GM23248 (cell line): Measurements from ENCODE around the gene UBAC1. TPM values are rescaled to one million over a fixed set of nuclear protein-coding genes. Genes with fewer than 3 reads are reported as not detected.

Source experiments
- DNase-seq: peaks from one replicate; pipeline ENCODE4 v3.0.0-alpha.2; 2015
- H2AFZ ChIP-seq: fragments of 200-600 bp; sonication (generic); 2 replicates; pipeline ENCODE4 v1.6.1; 2016; ENCODE audit warnings: antibody characterized with exemption
- H3F3A ChIP-seq: fragments of 200-600 bp; sonication (generic); 2 replicates; pipeline ENCODE4 v1.6.1; 2016; ENCODE audit warnings: mild to moderate bottlenecking, antibody characterized with exemption, mixed run types; ENCODE audit not compliant: insufficient read depth
- H3K27ac ChIP-seq: fragments of 200-600 bp; sonication (generic); 2 replicates; pipeline ENCODE4 v1.5.1; 2016; ENCODE audit warnings: mild to moderate bottlenecking
- H3K27me3 ChIP-seq: fragments of 200-600 bp; sonication (generic); replicated peaks from 2 replicates; pipeline ENCODE4 v1.6.1; 2016; ENCODE audit warnings: mild to moderate bottlenecking; ENCODE audit not compliant: insufficient read depth
- H3K36me3 ChIP-seq: fragments of 200-600 bp; sonication (generic); 2 replicates; pipeline ENCODE4 v1.6.1; 2016; ENCODE audit warnings: low read depth, mild to moderate bottlenecking
- H3K4me1 ChIP-seq: fragments of 200-600 bp; sonication (generic); 2 replicates; pipeline ENCODE4 v1.6.1; 2016; ENCODE audit warnings: mild to moderate bottlenecking; ENCODE audit not compliant: insufficient read depth
- H3K4me2 ChIP-seq: fragments of 200-600 bp; sonication (generic); one replicate; pipeline ENCODE4 v1.6.1; 2016; ENCODE audit warnings: mild to moderate bottlenecking; ENCODE audit not compliant: unreplicated experiment
- H3K4me3 ChIP-seq: fragments of 200-600 bp; sonication (generic); 2 replicates; pipeline ENCODE4 v1.5.1; 2016; ENCODE audit warnings: mild to moderate bottlenecking
- H3K79me2 ChIP-seq: fragments of 200-600 bp; sonication (generic); 2 replicates; pipeline ENCODE4 v1.6.1; 2016; ENCODE audit warnings: mild to moderate bottlenecking; ENCODE audit not compliant: insufficient read depth
- H3K9ac ChIP-seq: fragments of 200-600 bp; sonication (generic); 2 replicates; pipeline ENCODE4 v1.6.1; 2016; ENCODE audit warnings: mild to moderate bottlenecking
- H3K9me2 ChIP-seq: fragments of 200-600 bp; sonication (generic); 2 replicates; pipeline ENCODE4 v1.6.1; 2016; ENCODE audit warnings: mixed run types, mild to moderate bottlenecking, moderate library complexity; ENCODE audit not compliant: insufficient read depth
- H3K9me3 ChIP-seq: fragments of 200-600 bp; sonication (generic); one replicate; pipeline ENCODE4 v1.6.1; 2017; ENCODE audit warnings: low read depth
- H4K20me1 ChIP-seq: fragments of 200-600 bp; sonication (generic); 2 replicates; pipeline ENCODE4 v1.6.0; 2016; ENCODE audit not compliant: insufficient read depth
- EZH2 ChIP-seq: fragments of 200-600 bp; sonication (generic); IDR thresholded peaks from 2 replicates; pipeline ENCODE4 v1.6.1; 2018; ENCODE audit warnings: antibody characterized with exemption, mild to moderate bottlenecking; ENCODE audit not compliant: insufficient read depth, poor library complexity, severe bottlenecking
- EZH2phosphoT487 ChIP-seq: fragments of 200-600 bp; sonication (generic); IDR thresholded peaks from 2 replicates; pipeline ENCODE4 v1.6.1; 2018; ENCODE audit warnings: antibody characterized with exemption, moderate library complexity, mild to moderate bottlenecking, low read depth; ENCODE audit not compliant: insufficient read depth
- WGBS, 2 experiments: methylation state at CpG; one replicate each; pipeline ENCODE4 v1.1.6; 2015 to 2017; ENCODE audit warnings: low lambda C conversion rate in 2 of 2, low coverage in 1 of 2; ENCODE audit errors: missing lambda C conversion rate in 2 of 2; 5-methylcytosine and 5-hydroxymethylcytosine counted together
- in situ Hi-C: fragments of 300-500 bp; cut with MboI; formaldehyde crosslinking; loops from 2 replicates; pipeline ENCODE4 v1.15.0; 2020
- polyA plus RNA-seq: library from polyadenylated mRNA; unstranded; fragments of >200 nt; fragmentation: Nextera tagmentation; extraction: Ambion mirVana; gene quantifications from 2 replicates; pipeline ENCODE4 v1.2.1, GENCODE V29; 2016
- total RNA-seq: library from RNA; depleted of rRNA; stranded (reverse); fragments of >200 nt; shearing (Covaris generic); gene quantifications from 2 replicates; pipeline ENCODE4 v1.2.3, GENCODE V29; 2014

The UBAC1 gene
- total and polyA plus RNA-seq, 2 experiments from 2014 or later = 29.4 to 45.9 TPM

DNA sequence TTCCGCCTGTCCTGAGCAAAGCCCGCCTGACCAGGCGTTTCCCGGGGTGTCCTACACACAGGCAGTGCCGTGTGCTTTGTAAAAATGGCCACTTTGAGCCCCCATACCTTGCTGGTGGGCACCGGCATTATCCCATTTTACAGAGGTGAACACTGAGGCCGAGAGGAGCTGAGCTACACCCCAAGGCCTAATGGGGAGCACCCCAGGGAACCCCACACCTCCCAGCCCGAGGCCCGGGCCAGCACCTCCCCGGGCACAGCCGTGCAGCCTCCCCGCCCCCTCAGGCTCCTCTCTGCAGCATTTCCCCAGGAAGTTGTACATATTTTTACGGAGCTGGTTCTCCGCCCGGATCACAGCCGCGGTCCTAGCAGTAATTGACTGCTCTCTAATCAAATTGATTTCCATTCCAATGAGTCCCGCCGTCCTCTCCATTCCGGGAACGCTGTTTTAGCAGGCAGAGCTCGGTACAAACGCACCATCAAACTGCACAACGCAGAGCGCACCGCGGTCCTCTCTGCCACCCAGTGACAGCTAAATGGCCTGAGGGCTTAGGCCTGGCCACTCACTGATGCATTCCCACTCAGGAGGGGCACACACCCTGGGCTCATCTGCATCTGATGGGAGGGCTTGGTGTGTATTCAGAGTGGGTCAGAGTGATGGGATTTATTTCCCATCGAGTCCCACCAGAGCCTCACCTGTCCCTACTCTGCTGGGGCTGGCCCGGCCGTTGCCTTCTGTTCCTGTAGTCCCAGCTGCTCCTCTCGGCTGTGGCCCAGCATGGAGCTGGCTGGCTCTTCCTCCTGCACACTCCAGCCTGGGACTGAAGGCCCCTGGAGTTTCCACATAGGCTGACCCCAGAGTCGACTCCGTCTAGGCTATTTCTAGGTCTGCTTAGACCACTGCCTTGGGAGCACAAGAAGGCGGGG lies 36.2 kb upstream of the UBAC1 start:
- in situ Hi-C loops = no loop called here
- H3K9ac ChIP-seq = no peak overlapping the region
- TF ChIP-seq EZH2phosphoT487 (no peak), EZH2 (no peak)
- no peak for DNase-seq
- no peaks in the 10 kb centered on the region for H3K36me3 ChIP-seq
- no peaks in the 10 kb centered on the region for H3K9me3 ChIP-seq
- H3K27ac ChIP-seq = no peak overlapping the region
- peaks cover 7% of the 10 kb centered on the region for H3K4me1 ChIP-seq
- no peak overlapping the region for H3K4me2 ChIP-seq
- no peaks in the 10 kb centered on the region for H3K9me2 ChIP-seq
- H3K27me3 ChIP-seq = no peaks in the 10 kb centered on the region
- no peak overlapping the region for H2AFZ ChIP-seq
- 73 to 83% methylated on average over 30 to 34 of the region's 34 CpGs for WGBS, 2 experiments
- H3K79me2 ChIP-seq = no peaks in the 10 kb centered on the region
- no peaks in the 10 kb centered on the region for H3F3A ChIP-seq
- no peak overlapping the region for H3K4me3 ChIP-seq
- no peaks in the 10 kb centered on the region for H4K20me1 ChIP-seq

DNA sequence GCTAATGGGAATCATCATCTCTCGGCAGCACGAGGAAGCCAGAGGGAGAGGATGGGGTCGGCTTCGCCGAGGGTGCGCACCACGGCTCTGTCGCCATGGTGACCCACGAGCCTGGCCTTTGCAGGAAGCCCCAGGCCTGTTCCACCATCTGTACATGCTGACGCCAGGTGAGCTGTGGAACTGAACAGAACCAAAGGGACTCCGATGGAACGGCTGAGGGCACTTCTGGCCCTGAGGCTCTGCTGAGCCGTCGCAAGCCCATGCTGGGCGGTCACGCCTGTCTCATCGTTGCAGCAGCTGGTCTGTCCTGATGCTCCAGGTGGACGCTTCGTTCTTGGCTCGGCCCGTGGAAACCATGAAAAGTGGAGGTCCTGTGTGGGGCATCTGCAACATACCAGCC lies 34.6 kb upstream of the UBAC1 start:
- H2AFZ ChIP-seq = no peak overlapping the region

DNA sequence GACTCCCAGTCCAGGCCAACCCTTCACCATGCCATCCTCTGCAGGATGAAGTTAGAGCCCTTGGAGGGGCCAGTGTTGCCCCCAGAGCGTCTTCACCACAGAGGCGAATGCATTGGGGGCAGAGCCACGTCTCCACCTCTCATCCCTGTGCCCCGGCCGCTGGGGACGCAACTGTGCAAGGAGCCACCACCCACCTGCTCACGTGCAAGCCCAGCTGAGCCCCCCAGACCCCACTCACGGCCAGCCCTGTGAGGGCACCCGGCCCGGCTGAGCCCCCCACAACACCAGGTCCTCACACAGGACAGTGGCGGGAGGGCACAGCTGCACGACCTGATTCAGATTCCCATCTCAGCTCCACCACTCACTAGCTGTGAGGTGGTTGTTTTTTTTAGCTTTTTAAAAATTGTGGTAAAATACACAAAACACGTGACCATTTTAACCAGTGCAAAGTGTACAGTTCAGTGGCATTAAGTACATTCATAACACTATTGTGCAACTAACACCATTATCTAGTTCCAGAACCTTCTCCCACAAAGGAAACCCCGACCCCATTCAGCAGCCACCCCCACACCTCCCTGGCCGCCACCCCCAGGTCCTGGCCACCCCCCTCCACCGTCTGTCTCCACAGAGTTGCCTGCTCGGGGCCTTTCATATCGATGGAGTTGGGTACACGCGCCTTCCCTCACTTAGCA lies 33.5 kb upstream of the UBAC1 start:
- in situ Hi-C loops = no loop called here
- no peaks in the 10 kb centered on the region for H3K79me2 ChIP-seq
- no peaks in the 10 kb centered on the region for H4K20me1 ChIP-seq
- H3F3A ChIP-seq = no peaks in the 10 kb centered on the region
- H3K27ac ChIP-seq = no peak overlapping the region
- no peak for DNase-seq
- no peaks in the 10 kb centered on the region for H3K9me2 ChIP-seq
- H3K9me3 ChIP-seq = no peaks in the 10 kb centered on the region
- TF ChIP-seq EZH2 = no peak
- TF ChIP-seq EZH2phosphoT487 = no peak
- no peak overlapping the region for H3K4me3 ChIP-seq
- H3K4me2 ChIP-seq = no peak overlapping the region
- no peaks in the 10 kb centered on the region for H3K36me3 ChIP-seq
- 74 to 78% methylated on average over 18 to 19 of the region's 20 CpGs for WGBS, 2 experiments
- peaks cover 10% of the 10 kb centered on the region for H3K4me1 ChIP-seq
- no peak overlapping the region for H2AFZ ChIP-seq
- no peaks in the 10 kb centered on the region; the same call in 1 of the 2 replicates for H3K27me3 ChIP-seq
- H3K9ac ChIP-seq = no peak overlapping the region

More for the DNA sequence above, 34.6 kb upstream of the UBAC1 start:
- TF ChIP-seq EZH2 (no peak), EZH2phosphoT487 (no peak)
- Histone ChIP-seq H3K27ac (no peak overlapping the region), H3K79me2 (no peaks in the 10 kb centered on the region), H3K4me2 (no peak overlapping the region), H3K36me3 (no peaks in the 10 kb centered on the region), H3F3A (no peaks in the 10 kb centered on the region), H3K4me3 (no peak overlapping the region), H3K9me3 (no peaks in the 10 kb centered on the region), H4K20me1 (no peaks in the 10 kb centered on the region), H3K4me1 (peaks cover 10% of the 10 kb centered on the region), H3K9ac (no peak overlapping the region), H3K27me3 (no peaks in the 10 kb centered on the region), H3K9me2 (no peaks in the 10 kb centered on the region)
- in situ Hi-C loops = no loop called here
- WGBS, 2 experiments = 69 to 76% methylated on average over 21 of the region's 21 CpGs
- DNase-seq = no peak

DNA sequence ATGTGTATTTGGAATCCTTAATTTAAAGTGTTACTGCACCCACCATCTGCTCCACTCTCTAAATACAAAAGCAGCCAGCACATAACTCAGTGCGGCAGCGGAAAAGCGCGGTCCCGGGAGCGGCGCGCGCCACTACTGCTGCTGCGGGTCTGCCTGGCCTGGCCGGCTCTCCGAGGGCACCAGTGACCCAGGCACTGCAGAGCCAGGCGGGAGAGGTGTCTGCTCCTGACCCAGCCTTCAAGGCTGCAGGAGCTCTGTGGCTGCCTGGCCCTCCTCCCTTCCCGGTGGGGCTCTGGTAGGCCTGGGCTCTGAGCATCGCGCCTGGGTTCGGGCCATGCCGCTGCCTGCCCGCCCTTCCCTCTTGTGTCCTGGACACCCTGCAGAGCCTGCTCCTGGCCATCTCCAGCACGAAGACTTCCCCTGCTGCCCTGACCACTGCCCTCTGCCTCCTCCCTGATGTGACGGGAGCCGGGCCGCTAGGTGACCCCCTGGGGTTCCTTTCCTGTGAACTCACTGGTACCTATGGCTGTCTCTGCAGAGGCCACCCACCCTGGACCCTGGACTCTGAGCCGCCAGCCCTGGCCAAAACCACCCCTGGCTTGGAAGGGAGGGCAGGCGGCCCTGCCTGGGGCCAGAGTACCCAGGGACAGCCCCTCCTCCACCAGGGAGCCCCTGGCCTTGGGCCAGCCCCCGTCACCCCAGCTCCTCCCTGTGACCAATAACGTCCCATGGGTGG lies 32.8 kb upstream of the UBAC1 start:
- H3F3A ChIP-seq = no peaks in the 10 kb centered on the region
- no peaks in the 10 kb centered on the region for H3K9me3 ChIP-seq
- no peaks in the 10 kb centered on the region for H3K9me2 ChIP-seq
- 85 to 90% methylated on average over 25 of the region's 27 CpGs for WGBS, 2 experiments
- no peaks in the 10 kb centered on the region; the same call in 1 of the 2 replicates for H3K27me3 ChIP-seq
- H3K4me3 ChIP-seq = no peak overlapping the region
- no peak overlapping the region for H3K27ac ChIP-seq
- no peaks in the 10 kb centered on the region for H3K36me3 ChIP-seq
- no peaks in the 10 kb centered on the region for H3K79me2 ChIP-seq
- in situ Hi-C loops = no loop called here
- no peak overlapping the region for H3K9ac ChIP-seq
- no peak overlapping the region for H3K4me2 ChIP-seq
- no peak for DNase-seq
- no peak overlapping the region for H2AFZ ChIP-seq
- H4K20me1 ChIP-seq = no peaks in the 10 kb centered on the region
- H3K4me1 ChIP-seq = peaks cover 10% of the 10 kb centered on the region
- TF ChIP-seq EZH2 = no peak
